ENCODE measurements around the gene FUBP3.

Gene FUBP3

GRCh38 chr9:130543859-130544258 lies 35.5 kb upstream of the FUBP3 start:
- Histone ChIP-seq H3K9ac (ENCODE audit: low read depth, low read length, poor library complexity, severe bottlenecking) (no peak overlapping the region), H3K4me1 (ENCODE audit: insufficient read depth, low read length, poor library complexity, severe bottlenecking) (no peaks in the 10 kb centered on the region), H2AFZ (ENCODE audit: low read length) (no peak overlapping the region)

GRCh38 chr9:130544364-130544763 lies 35.0 kb upstream of the FUBP3 start:
- Histone ChIP-seq H3K9ac (ENCODE audit: low read depth, low read length, poor library complexity, severe bottlenecking) (no peak overlapping the region), H3K79me2 (ENCODE audit: insufficient read depth, low read length) (no peaks in the 10 kb centered on the region), H3K4me1 (ENCODE audit: insufficient read depth, low read length, poor library complexity, severe bottlenecking) (no peaks in the 10 kb centered on the region), H3K4me3 (ENCODE audit: low read length, poor library complexity, severe bottlenecking) (no peak overlapping the region), H4K20me1 (ENCODE audit: insufficient read depth, low read length, poor library complexity, severe bottlenecking) (no peaks in the 10 kb centered on the region), H3K4me2 (ENCODE audit: low read depth, low read length, poor library complexity, severe bottlenecking) (no peak overlapping the region), H3K9me3 (ENCODE audit: insufficient read depth, low read depth, low read length) (no peaks in the 10 kb centered on the region), H3K9me2 (replicated peaks; ENCODE audit: low read depth, low read length) (no peaks in the 10 kb centered on the region), H3K27me3 (ENCODE audit: insufficient read depth, low read length, poor library complexity, severe bottlenecking) (no peaks in the 10 kb centered on the region), H3F3A (ENCODE audit: low read depth) (no peaks in the 10 kb centered on the region), H3K36me3 (ENCODE audit: insufficient read depth, low read length) (no peaks in the 10 kb centered on the region), H2AFZ (ENCODE audit: low read length) (no peak overlapping the region)
- TF ChIP-seq CTCF (conservative IDR thresholded peaks at IDR 0.05; ENCODE audit: low read length) = no peak
- TF ChIP-seq EZH2phosphoT487 (IDR thresholded peaks at IDR 0.05; ENCODE audit: borderline replicate concordance) = no peak

More at GRCh38 chr9:130543859-130544258, 35.5 kb upstream of the FUBP3 start:
- H3K9me3 ChIP-seq (ENCODE audit: insufficient read depth, low read depth, low read length) = no peaks in the 10 kb centered on the region
- H3K4me2 ChIP-seq (ENCODE audit: low read depth, low read length, poor library complexity, severe bottlenecking) = no peak overlapping the region
- H3F3A ChIP-seq (ENCODE audit: low read depth) = no peaks in the 10 kb centered on the region
- H3K79me2 ChIP-seq (ENCODE audit: insufficient read depth, low read length) = no peaks in the 10 kb centered on the region
- H3K36me3 ChIP-seq (ENCODE audit: insufficient read depth, low read length) = no peaks in the 10 kb centered on the region
- H3K4me3 ChIP-seq (ENCODE audit: low read length, poor library complexity, severe bottlenecking) = no peak overlapping the region
- H3K27me3 ChIP-seq (ENCODE audit: insufficient read depth, low read length, poor library complexity, severe bottlenecking) = no peaks in the 10 kb centered on the region
- no peaks in the 10 kb centered on the region for H4K20me1 ChIP-seq (ENCODE audit: insufficient read depth, low read length, poor library complexity, severe bottlenecking)
- TF ChIP-seq EZH2phosphoT487 (IDR thresholded peaks at IDR 0.05; ENCODE audit: borderline replicate concordance) = no peak
- no peak for TF ChIP-seq CTCF (conservative IDR thresholded peaks at IDR 0.05; ENCODE audit: low read length)
- no peaks in the 10 kb centered on the region for H3K9me2 ChIP-seq (replicated peaks; ENCODE audit: low read depth, low read length)

- Histone ChIP-seq H3K9me3 (ENCODE audit: insufficient read depth, low read depth, low read length) (no peaks in the 10 kb centered on the region), H3K79me2 (ENCODE audit: insufficient read depth, low read length) (no peaks in the 10 kb centered on the region), H3F3A (ENCODE audit: low read depth) (no peaks in the 10 kb centered on the region), H3K36me3 (ENCODE audit: insufficient read depth, low read length) (no peaks in the 10 kb centered on the region), H3K4me1 (ENCODE audit: insufficient read depth, low read length, poor library complexity, severe bottlenecking) (no peaks in the 10 kb centered on the region), H3K4me3 (ENCODE audit: low read length, poor library complexity, severe bottlenecking) (no peak overlapping the region), H4K20me1 (ENCODE audit: insufficient read depth, low read length, poor library complexity, severe bottlenecking) (no peaks in the 10 kb centered on the region), H3K9me2 (replicated peaks; ENCODE audit: low read depth, low read length) (no peaks in the 10 kb centered on the region), H3K4me2 (ENCODE audit: low read depth, low read length, poor library complexity, severe bottlenecking) (no peak overlapping the region), H3K27me3 (ENCODE audit: insufficient read depth, low read length, poor library complexity, severe bottlenecking) (no peaks in the 10 kb centered on the region), H2AFZ (ENCODE audit: low read length) (no peak overlapping the region), H3K9ac (ENCODE audit: low read depth, low read length, poor library complexity, severe bottlenecking) (no peak overlapping the region)
- TF ChIP-seq CTCF (conservative IDR thresholded peaks at IDR 0.05; ENCODE audit: low read length) (no peak), EZH2phosphoT487 (IDR thresholded peaks at IDR 0.05; ENCODE audit: borderline replicate concordance) (no peak)
Observed at GRCh38 chr9:130548103-130548502, 31.3 kb upstream of the FUBP3 start.
